ENCODE results near the gene TOM1L2.
A peak's percentile ranks its signal among the peaks of the same experiment; 100 is the strongest.
"Not testable (repeated sequence)": the region's sequence is repeated elsewhere in the genome, so short reads cannot be mapped to it uniquely, and the experiment has no call there.

TOM1L2 gene

GRCh38 chr17:17944743-17945142, 27.5 kb downstream of the TOM1L2 start:
- DNase-seq (ENCODE audit: low spot score), result no peak
- no peak for FAIRE-seq

GRCh38 chr17:17944242-17944641, 28.0 kb downstream of the TOM1L2 start:
- no peak for DNase-seq (ENCODE audit: low spot score)
- FAIRE-seq, result no peak

GRCh38 chr17:17943281-17943984, 28.8 kb downstream of the TOM1L2 start:
- FAIRE-seq (no peak), DNase-seq (ENCODE audit: low spot score) (no peak)

- no peak for DNase-seq (ENCODE audit: low spot score)
- FAIRE-seq, result no peak
Observed at GRCh38 chr17:17942846-17943245, 29.4 kb downstream of the TOM1L2 start.

- FAIRE-seq (no peak), DNase-seq (ENCODE audit: low spot score) (no peak)
Observed at GRCh38 chr17:17941015-17941414, 31.2 kb downstream of the TOM1L2 start.

- DNase-seq (ENCODE audit: low spot score) (peak; percentile 47), FAIRE-seq (no peak)
Observed at GRCh38 chr17:17940441-17940911, 31.7 kb downstream of the TOM1L2 start.

GRCh38 chr17:17939941-17940340, 32.3 kb downstream of the TOM1L2 start:
- not testable (repeated sequence) for FAIRE-seq; DNase-seq (ENCODE audit: low spot score)

GRCh38 chr17:17938388-17939107, 33.7 kb downstream of the TOM1L2 start:
- DNase-seq (ENCODE audit: low spot score), result no peak
- FAIRE-seq, result no peak

GRCh38 chr17:17937958-17938357, 34.2 kb downstream of the TOM1L2 start:
- DNase-seq (ENCODE audit: low spot score) (no peak), FAIRE-seq (no peak)

GRCh38 chr17:17937201-17937853, 34.9 kb downstream of the TOM1L2 start:
- no peak for DNase-seq (ENCODE audit: low spot score)
- no peak for FAIRE-seq

GRCh38 chr17:17935321-17936271, 36.6 kb downstream of the TOM1L2 start:
- DNase-seq (ENCODE audit: low spot score) (peak; percentile 72), FAIRE-seq (no peak)

- DNase-seq (ENCODE audit: low spot score) (no peak), FAIRE-seq (no peak)
Observed at GRCh38 chr17:17934806-17935205, 37.4 kb downstream of the TOM1L2 start.

- DNase-seq (ENCODE audit: low spot score) (no peak), FAIRE-seq (no peak)
Observed at GRCh38 chr17:17934214-17934613, 38.0 kb downstream of the TOM1L2 start.

GRCh38 chr17:17933775-17934174, 38.4 kb downstream of the TOM1L2 start:
- DNase-seq (ENCODE audit: low spot score), result peak; percentile 53
- no peak for FAIRE-seq

GRCh38 chr17:17931159-17931558, 41.0 kb downstream of the TOM1L2 start:
- DNase-seq (ENCODE audit: low spot score), result no peak
- FAIRE-seq, result no peak

- DNase-seq (ENCODE audit: low spot score) (no peak), FAIRE-seq (no peak)
Observed at GRCh38 chr17:17930674-17931073, 41.5 kb downstream of the TOM1L2 start.

- FAIRE-seq (no peak), DNase-seq (ENCODE audit: low spot score) (no peak)
Observed at GRCh38 chr17:17929655-17930380, 42.4 kb downstream of the TOM1L2 start.

- DNase-seq (ENCODE audit: low spot score), result no peak
- peak; percentile 50 for FAIRE-seq
Observed at GRCh38 chr17:17928398-17929287, 43.6 kb downstream of the TOM1L2 start.

GRCh38 chr17:17926840-17927449, 45.3 kb downstream of the TOM1L2 start:
- DNase-seq (ENCODE audit: low spot score), result no peak
- no peak for FAIRE-seq

Measured in urothelium cell line (cell line).